C1 segment of cervical spinal cord (tissue), 14 donors: ENCODE results near the gene FOXK1.
"Not testable (repeated sequence)": the region's sequence is repeated elsewhere in the genome, so short reads cannot be mapped to it uniquely, and the experiment has no call there.

Experiments
- DNase-seq, 14 donors: peaks; one replicate each; lab custom pipeline; 2025; lab: John Stamatoyannopoulos, UW

FOXK1 gene

DNA sequence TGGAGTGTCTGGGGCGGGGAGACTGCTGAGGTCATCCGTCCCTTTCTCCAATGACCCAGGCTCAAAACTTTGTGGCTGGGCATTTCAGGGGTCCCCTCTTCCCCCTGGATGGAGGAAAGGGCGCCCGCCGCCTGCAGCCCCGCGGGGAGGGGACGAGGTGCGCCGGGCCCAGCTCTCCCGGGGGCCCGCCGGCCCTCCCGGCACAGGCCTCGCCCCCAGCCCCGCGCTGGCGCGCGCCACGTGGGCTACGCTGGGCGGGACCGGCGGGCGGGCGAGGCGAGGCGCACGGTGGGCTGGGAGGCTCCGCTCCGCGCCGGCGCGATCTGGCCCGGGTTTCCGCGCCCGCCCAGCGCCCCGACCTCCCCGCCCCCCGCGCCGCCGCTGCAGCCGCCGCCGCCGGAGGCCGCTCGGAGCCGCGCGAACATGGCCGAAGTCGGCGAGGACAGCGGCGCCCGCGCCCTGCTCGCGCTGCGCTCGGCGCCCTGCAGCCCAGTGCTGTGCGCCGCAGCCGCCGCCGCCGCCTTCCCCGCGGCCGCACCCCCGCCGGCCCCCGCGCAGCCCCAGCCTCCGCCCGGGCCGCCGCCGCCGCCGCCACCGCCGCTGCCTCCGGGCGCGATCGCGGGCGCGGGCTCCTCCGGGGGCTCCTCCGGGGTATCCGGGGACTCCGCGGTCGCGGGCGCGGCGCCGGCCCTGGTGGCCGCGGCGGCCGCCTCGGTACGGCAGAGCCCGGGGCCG, at the start of gene FOXK1:
TSS of gene FOXK1 (plus strand) at position 410 of the 735 bp plus-strand sequence. CDS start at position 424, 14 bp downstream.
- peak in 12 of 14 donors; percentile 17 to 86 (median 46) for DNase-seq

DNA sequence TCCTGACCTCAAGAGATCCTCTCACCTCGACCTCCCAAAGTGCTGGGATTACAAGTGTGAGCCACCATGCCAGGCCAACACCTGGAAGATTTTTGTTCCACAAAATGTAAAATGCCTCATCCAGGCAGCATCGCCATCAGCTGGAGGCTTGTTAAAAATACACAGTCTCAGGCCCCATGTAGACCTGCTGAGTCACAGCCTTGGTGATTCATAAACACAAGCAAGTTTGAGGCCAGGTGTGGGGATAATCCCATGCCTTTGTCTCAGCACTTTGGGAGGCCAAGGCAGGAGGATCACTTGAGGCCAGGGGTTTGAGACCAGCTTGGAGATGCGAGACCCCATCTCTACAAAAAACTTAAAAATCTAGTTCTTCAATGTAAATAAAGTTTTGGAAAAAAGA, 49.1 kb upstream of the FOXK1 start:
- DNase-seq = no peak

- DNase-seq = no peak
Measured at GRCh38 chr7:4634166-4634565, 47.9 kb upstream of the FOXK1 start.

DNA sequence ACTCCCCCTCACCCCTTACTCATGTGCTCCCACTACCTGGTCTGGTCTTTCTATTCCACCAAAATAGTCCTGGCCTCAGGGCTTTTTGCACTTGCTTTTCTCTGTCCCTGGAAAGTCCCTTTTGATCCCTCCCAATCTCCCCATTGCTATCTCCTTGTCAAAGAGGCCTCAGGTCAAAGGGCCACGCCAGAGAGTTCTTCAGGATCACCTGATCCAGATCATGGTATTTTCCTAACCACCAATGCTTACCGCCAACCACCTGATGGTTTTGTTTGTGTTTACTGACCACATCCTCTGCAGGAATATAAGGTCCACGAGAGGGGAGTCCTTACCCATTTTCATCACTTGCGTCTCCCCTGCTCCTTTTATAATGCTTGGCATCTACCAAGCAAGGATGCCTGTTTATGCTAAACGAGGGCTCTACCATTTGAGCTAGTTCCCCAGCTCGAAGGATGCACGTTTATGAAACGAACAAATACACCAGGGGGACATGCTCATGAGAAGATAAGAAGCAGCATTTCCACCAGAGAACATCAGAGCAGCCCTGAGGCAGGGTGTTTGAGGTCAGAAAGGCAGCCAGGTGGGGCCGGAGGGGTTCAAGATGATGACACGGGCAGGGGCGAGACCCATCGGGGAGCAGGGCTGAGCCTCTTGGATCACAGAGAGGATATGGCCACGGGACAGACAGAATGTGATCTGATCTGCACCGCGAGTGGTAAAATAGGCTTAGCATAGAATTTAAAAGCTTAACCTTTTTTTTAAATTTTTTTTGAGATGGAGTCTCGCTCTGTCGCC, 43.1 kb upstream of the FOXK1 start:
- DNase-seq = no peak

- DNase-seq = no peak
Measured at GRCh38 chr7:4641091-4641666, 40.9 kb upstream of the FOXK1 start.

DNA sequence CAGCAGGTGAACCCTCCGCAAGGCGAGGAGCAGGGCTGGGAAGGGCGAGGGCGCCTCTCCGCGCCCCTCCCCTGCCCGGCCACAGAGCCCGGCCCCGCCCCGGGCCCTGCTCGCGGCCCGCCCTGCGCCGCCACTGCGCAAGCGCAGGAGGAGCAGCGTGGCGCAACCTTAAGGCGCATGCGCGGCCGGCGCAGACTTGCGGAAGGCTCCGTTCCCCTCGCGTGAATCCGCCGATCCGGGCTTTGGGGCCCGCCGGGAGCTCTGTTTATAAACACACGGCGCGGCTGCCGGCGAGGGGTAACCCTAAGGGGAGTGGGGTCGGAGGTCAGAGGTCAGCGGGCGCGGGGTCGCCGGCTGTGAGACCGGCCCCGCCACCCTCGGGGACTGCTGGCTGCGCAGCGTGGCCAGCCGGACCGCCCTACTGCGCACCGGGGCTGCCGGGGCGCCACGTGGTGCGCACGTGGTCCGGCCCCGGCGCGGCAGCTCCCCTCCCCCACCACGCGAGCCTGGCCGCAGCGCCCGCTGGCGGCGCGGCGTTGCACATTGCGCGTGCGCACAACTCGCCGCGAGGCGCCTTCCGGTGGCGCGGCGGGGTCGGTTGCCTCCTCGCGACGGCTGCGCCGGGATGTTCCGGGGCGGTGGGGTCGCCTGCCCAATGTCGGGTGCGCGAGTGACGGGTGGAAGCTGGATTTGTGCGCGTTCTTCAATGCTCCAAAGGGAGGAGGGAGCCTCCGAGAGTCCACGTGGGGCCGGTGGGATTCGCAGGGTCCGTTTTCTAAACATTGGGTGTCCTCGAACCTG, 40.2 kb upstream of the FOXK1 start:
- peak; percentile 75 to 98 (median 88) for DNase-seq

DNA sequence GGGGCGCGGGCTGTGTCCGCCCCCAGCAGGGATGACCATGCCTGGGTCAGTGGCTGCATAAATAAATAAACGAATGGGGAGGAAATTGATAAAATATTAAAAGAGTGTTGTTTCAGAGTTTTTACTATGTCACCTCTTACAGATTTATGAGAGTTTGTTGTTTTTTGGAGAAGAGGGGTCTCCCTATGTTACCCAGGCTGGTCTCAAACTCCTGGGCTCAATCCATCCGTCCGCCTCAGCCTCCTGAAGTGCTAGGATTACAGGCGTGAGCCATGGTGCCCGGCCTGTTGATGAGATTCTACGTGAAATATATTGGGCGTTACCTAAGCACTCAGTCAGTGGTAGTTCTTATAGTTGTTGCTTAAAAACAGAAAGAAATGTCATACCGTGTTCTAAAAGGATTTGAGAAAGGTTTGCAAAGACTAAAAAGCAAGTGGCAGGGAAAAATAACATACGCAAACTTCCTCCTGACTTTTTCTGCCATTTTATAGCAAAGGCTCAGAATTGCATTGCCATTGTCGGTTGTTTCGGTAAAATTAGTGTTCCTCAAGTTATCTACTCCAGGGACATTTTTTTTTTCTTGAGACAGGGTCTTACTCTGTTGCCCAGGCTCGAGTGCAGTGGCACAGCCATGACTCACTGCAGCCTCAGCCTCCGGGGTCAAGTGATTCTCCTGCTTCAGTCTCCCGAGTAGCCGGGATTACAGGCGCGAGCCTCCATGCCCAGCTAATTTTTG, 39.5 kb upstream of the FOXK1 start:
- DNase-seq = peak in 1 of 14 donors; percentile 48

- DNase-seq = not testable (repeated sequence)
Measured at GRCh38 chr7:4643204-4643471, 39.0 kb upstream of the FOXK1 start.

GRCh38 chr7:4645246-4645645, 36.8 kb upstream of the FOXK1 start:
- DNase-seq = no peak

DNA sequence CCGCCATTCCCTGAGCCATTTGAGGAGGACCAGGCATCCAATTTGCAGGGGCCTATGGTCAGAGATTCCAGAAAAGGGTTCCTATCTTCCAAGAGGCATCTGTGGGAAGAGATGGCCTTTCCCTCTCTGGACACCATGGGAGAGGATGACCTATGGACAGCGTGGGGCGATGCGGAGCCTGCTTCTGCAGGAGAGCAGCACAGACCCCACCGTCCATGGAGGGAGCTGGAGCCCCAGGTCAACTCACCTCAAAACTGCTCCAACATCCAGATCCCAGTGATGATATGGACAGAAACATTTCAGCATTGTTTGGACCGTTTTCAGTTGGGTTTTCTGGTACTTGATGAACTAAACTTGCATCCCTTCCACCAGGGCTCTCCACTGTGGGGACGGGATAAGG, 34.0 kb upstream of the FOXK1 start:
- DNase-seq = no peak

GRCh38 chr7:4650433-4651047, 31.6 kb upstream of the FOXK1 start:
- peak in 12 of 14 donors; percentile 3 to 55 (median 29) for DNase-seq

DNA sequence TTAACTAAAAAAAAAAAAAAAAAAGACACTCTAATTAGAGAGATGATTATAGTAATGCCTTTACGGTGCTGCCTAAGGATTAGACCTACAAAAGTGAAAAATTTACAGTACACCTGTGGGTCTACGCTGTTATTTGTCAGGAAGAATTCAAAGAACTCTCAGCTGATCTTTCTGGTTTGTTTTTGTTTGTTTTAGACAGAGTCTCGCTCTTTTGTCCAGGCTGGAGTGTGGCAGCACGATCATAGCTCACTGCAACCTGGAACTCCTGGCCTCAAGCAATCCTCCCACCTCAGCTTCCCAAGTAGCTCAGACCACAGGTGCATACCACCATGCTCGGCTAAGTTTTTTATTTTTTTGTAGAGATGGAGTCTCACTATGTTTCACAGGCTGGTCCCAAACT, 28.3 kb upstream of the FOXK1 start:
- no peak for DNase-seq

GRCh38 chr7:4655311-4655710, 26.8 kb upstream of the FOXK1 start:
- DNase-seq = no peak

GRCh38 chr7:4655896-4656295, 26.2 kb upstream of the FOXK1 start:
- DNase-seq = no peak

- no peak for DNase-seq
Measured at GRCh38 chr7:4657640-4658417, 24.3 kb upstream of the FOXK1 start.

DNA sequence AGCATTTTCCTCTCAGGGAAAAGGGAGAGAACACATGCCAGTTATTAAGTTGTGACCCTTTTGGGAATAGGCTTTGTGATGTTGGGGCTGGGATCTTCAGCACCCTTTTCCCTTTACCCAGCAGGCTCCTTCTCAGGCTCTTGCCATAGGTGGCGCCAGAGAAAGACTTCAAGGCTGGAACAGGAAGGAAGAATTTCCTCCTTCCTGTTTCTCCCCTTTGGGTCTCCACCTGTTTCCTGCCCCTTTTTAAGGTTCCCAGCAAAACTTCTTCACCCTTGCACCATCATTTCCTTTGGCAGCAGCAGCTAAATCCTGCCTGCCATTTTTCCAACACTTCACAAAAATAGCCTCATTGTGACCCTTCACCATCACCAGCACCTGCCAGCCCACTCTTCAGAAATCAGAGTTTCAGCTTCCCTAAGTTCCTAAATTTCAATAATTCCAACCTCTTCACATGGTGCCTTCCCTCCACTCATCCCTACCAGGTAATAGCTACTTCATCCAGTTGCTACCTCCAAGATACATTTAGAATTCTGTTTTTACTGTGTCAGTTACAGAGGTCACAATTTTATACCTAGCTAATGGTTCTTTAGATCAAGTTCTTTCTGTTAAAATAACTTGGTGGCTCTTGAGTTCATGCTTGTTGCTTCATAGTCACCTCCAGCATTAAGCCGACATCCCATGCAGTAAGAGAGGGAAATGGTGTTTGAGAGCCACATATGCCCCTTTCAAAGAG, 22.4 kb upstream of the FOXK1 start:
- DNase-seq = no peak

DNA sequence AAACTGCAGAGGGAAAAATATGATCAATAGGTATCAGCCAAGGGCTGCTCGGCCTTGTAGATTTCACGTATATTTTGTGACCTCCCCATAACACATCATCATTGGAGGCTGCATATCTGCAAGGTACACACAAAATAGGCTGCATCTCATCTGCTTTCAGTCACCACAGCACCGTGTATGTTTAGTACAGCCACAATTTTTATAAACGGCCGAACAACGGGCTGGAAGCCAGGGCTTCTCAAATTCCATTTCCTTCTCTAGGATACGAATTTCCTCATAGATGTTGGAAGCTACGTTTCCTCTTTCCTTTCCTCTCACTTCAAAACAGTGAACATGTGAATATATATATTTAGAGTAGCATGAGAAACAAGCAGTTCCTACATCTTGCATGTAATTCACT, 20.2 kb upstream of the FOXK1 start:
- DNase-seq = no peak

DNA sequence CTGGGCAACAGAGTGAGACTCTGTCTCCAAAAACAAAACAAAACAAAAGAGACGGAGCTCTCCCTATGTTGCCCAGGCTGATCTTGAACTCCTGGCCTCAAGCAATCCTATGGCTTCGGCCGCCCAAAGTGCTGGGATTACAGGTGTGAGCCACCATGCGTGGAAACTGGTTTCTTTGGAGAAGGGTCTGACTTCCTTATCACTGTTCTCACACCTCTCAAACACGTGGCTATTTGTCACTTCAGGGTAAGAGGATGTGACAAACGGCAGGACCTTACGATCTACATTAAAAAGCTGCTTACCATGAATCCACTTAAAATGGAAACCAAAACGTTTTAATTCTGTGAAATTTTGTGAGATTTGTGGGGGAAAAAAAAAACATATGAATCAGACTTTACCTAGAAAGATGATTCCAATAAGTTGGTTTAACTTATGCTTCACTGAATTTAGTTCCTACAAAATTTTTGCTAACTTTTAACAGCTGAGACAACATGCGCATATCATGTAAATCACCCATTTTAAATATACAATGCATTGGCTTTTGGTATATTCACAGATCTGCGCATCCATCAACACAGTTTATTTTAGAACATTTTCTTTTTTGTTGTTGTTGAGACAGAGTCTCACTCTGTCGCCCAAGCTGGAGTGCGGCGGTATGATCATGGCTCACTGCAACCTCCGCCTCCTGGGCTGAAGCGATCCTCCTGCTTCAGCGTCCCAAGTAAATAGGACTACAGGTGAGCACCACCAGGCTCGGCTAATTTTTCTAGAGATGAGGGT, 18.7 kb upstream of the FOXK1 start:
- DNase-seq = no peak

- DNase-seq = no peak
Measured at GRCh38 chr7:4665661-4666060, 16.4 kb upstream of the FOXK1 start.
